Fibroblast of lung (primary cell): Measurements from ENCODE around the gene CTSK.

Experiments used
- CTCF ChIP-seq, 2 donors: IDR thresholded peaks in 1 of 2; conservative IDR thresholded peaks in 1 of 2; 1 replicate in 1 of 2; 2 replicates in 1 of 2; pipeline ENCODE4 v1.5.1; 2011 to 2012; ENCODE audit warnings: low read length in 2 of 2, control low read depth in 1 of 2, inconsistent platforms in 1 of 2, low read depth in 1 of 2, mild to moderate bottlenecking in 1 of 2
- EZH2 ChIP-seq: IDR thresholded peaks from 2 replicates; pipeline ENCODE4 v1.5.1; 2012; ENCODE audit warnings: low read length, control low read depth, mild to moderate bottlenecking; ENCODE audit errors: missing control alignments

- TF ChIP-seq CTCF (conservative IDR thresholded peaks at IDR 0.05 in 1 of 2, IDR thresholded peaks at IDR 0.05 in 1 of 2; ENCODE audit: low read depth in 1 of 2, low read length in 2 of 2) = no peak
- TF ChIP-seq EZH2 = no peak
Measured at GRCh38 chr1:150846473-150847146, 38.5 kb upstream of the CTSK start.
